Left hindlimb (tissue), 1 donor: ENCODE measurements around the gene MED4.

ENCODE experiments used
- DNase-seq: peaks from one replicate; pipeline ENCODE4 v3.0.0-alpha.2; 2018

MED4 gene

GRCh38 chr13:48028066-48028465, 66.8 kb downstream of the MED4 start:
- DNase-seq: no peak
